Measurements from ENCODE around the gene COX7A2L. TPM values are rescaled to one million over a fixed set of nuclear protein-coding genes. Genes with fewer than 3 reads are reported as not detected.

COX7A2L gene
- polyA plus RNA-seq, 1 experiment = 245 TPM

DNA sequence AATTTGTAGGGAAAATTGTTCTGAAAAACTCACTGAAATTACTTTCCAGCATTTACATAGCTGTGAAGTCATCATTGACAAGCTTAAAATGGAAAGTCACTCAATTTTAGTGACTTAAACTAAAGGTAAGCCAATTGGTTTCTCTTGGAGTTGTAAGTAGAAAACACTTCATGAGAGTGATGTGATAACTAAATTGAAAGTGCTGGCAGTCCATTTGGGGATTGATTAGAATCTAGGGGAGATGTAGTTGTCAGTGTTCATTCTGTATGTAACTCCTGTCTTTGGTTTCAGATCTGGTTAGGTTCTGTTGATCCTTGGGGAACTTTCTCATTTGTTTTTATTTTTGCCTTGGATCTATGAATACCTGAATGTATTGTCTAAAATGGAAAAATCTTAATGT is 53.8 kb downstream of the COX7A2L start:
- Histone ChIP-seq H3K9me3 (ENCODE audit: control insufficient read depth, insufficient read depth, low read length) (no peaks in the 10 kb centered on the region), H3K4me3 (ENCODE audit: low read depth, low read length) (no peak overlapping the region), H3K27ac (ENCODE audit: low read depth, low read length) (no peak overlapping the region), H3K27me3 (ENCODE audit: control insufficient read depth, insufficient read depth, low read length) (no peaks in the 10 kb centered on the region)
- POLR2A ChIA-PET = no interaction called here
- no peak for DNase-seq (ENCODE audit: low read depth, low spot score)
- CTCF ChIA-PET = no interaction called here
- TF ChIP-seq CTCF (IDR thresholded peaks at IDR 0.05; ENCODE audit: low read depth, low read length) = no peak

GRCh38 chr2:42304059-42304713 is 56.8 kb downstream of the COX7A2L start:
- CTCF ChIA-PET = no interaction called here

GRCh38 chr2:42303252-42303651 is 57.8 kb downstream of the COX7A2L start:
- POLR2A ChIA-PET = no interaction called here
- Histone ChIP-seq H3K27me3 (ENCODE audit: control insufficient read depth, insufficient read depth, low read length) (no peaks in the 10 kb centered on the region), H3K27ac (ENCODE audit: low read depth, low read length) (no peak overlapping the region), H3K4me3 (ENCODE audit: low read depth, low read length) (no peak overlapping the region), H3K9me3 (ENCODE audit: control insufficient read depth, insufficient read depth, low read length) (no peaks in the 10 kb centered on the region)
- CTCF ChIA-PET = no interaction called here
- no peak for TF ChIP-seq CTCF (IDR thresholded peaks at IDR 0.05; ENCODE audit: low read depth, low read length)
- DNase-seq (ENCODE audit: low read depth, low spot score) = no peak

More at GRCh38 chr2:42304059-42304713, 56.8 kb downstream of the COX7A2L start:
- POLR2A ChIA-PET = no interaction called here
- TF ChIP-seq CTCF (IDR thresholded peaks at IDR 0.05; ENCODE audit: low read depth, low read length) = no peak
- Histone ChIP-seq H3K27me3 (ENCODE audit: control insufficient read depth, insufficient read depth, low read length) (no peaks in the 10 kb centered on the region), H3K27ac (ENCODE audit: low read depth, low read length) (no peak overlapping the region), H3K9me3 (ENCODE audit: control insufficient read depth, insufficient read depth, low read length) (no peaks in the 10 kb centered on the region), H3K4me3 (ENCODE audit: low read depth, low read length) (no peak overlapping the region)
- DNase-seq (ENCODE audit: low read depth, low spot score) = no peak

DNA sequence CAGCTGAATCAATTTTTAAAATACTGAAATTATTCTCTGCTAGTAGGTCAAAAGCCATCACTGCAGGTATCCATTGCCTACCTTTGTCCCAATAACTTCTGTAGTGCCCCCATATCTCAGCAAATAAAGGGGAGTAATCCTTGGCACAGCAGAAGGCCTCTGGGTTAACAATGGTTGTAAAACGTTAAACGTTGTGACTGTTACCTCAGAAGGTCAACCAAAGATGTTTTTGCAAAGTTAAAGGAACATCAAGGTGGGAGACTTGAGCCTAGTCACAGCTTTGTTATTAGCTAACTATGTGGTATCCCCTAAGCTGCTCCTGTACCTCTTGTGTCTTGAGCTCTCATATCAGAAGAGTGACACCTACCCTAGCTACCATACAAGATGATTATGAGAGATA is 60.5 kb downstream of the COX7A2L start:
- POLR2A ChIA-PET = no interaction called here
- no peak for DNase-seq (ENCODE audit: low read depth, low spot score)
- CTCF ChIA-PET = no interaction called here
- Histone ChIP-seq H3K27ac (ENCODE audit: low read depth, low read length) (no peak overlapping the region), H3K9me3 (ENCODE audit: control insufficient read depth, insufficient read depth, low read length) (no peaks in the 10 kb centered on the region), H3K27me3 (ENCODE audit: control insufficient read depth, insufficient read depth, low read length) (no peaks in the 10 kb centered on the region), H3K4me3 (ENCODE audit: low read depth, low read length) (no peak overlapping the region)
- no peak for TF ChIP-seq CTCF (IDR thresholded peaks at IDR 0.05; ENCODE audit: low read depth, low read length)

Other genes starting within 250 kb of the COX7A2L start
- 60.2 and 81.0 TPM in 2 replicates for gene EML4, start 191.9 kb downstream of the COX7A2L start, polyA plus RNA-seq (2011; rRNA removed)
- gene KCNG3, start 132.8 kb upstream of the COX7A2L start, polyA plus RNA-seq (2011; rRNA removed) = not detected in 2 replicates
- 41.9 and 51.0 TPM in 2 replicates for gene MTA3, start 207.4 kb upstream of the COX7A2L start, polyA plus RNA-seq (2011; rRNA removed)

All from AG04450 (cell line).